GM13977 (cell line): Measurements from ENCODE around the gene SPTAN1.

Experiments
- DNase-seq: peaks from one replicate; pipeline ENCODE4 v3.0.0; 2012; ENCODE audit warnings: low spot score
- in situ Hi-C: fragments of 300-500 bp; cut with MboI; formaldehyde crosslinking; loops from one replicate; pipeline ENCODE4 v1.12.0; 2022; ENCODE audit warnings: low sequenced_read_pairs, low pct_unique_long_range_greater_than_20kb, mixed read lengths, inconsistent platforms; ENCODE audit not compliant: unreplicated experiment
- TF ChIP-seq, protein P1 (sequence below): IDR thresholded peaks from 2 replicates; pipeline ENCODE4 v1.5.1; 2012; ENCODE audit warnings: mild to moderate bottlenecking, control low read depth; ENCODE audit not compliant: insufficient read depth; ENCODE audit errors: extremely low read depth, missing control alignments

Gene SPTAN1

GRCh38 chr9:128552744-128553440, 505 bp downstream of the SPTAN1 start:
- in situ Hi-C loops = no loop called here
- TF ChIP-seq, protein P1, sequence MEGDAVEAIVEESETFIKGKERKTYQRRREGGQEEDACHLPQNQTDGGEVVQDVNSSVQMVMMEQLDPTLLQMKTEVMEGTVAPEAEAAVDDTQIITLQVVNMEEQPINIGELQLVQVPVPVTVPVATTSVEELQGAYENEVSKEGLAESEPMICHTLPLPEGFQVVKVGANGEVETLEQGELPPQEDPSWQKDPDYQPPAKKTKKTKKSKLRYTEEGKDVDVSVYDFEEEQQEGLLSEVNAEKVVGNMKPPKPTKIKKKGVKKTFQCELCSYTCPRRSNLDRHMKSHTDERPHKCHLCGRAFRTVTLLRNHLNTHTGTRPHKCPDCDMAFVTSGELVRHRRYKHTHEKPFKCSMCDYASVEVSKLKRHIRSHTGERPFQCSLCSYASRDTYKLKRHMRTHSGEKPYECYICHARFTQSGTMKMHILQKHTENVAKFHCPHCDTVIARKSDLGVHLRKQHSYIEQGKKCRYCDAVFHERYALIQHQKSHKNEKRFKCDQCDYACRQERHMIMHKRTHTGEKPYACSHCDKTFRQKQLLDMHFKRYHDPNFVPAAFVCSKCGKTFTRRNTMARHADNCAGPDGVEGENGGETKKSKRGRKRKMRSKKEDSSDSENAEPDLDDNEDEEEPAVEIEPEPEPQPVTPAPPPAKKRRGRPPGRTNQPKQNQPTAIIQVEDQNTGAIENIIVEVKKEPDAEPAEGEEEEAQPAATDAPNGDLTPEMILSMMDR = no peak
- DNase-seq = no peak

GRCh38 chr9:128553728-128554127, 1.3 kb downstream of the SPTAN1 start:
- in situ Hi-C loops = no loop called here

GRCh38 chr9:128554155-128554862, 1.9 kb downstream of the SPTAN1 start:
- no peak for DNase-seq
- in situ Hi-C loops = no loop called here
- TF ChIP-seq, protein P1 = no peak

More at GRCh38 chr9:128553728-128554127, 1.3 kb downstream of the SPTAN1 start:
- TF ChIP-seq, protein P1 = no peak
- no peak for DNase-seq

DNA sequence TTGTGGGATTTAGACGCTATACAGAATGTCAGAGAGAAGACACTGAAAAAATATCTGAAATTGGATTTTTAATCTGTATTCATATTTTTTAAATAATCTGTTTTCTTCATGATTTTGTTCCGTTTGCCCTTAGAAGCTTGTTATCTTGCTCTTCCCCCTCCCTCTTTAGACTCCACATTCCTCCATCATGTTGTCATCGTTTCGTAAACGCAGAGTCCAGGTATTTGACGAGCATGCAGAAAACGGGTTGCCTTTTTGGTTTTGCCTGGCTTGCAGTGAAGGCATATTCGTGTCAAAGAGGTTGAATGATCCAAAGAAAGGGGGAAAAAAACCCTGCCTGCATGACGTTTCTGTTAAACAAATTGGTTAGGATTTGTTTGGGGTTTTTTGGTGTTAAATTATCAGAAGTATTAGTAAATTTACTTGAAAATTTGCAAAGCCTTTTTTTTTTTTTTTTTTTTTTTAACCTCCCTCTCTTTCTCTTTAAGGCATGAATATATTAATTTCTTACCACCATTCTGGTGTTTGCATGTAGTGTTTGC, 2.9 kb downstream of the SPTAN1 start:
- DNase-seq = no peak
- TF ChIP-seq, protein P1 = no peak
- in situ Hi-C loops = no loop called here

GRCh38 chr9:128556276-128556675, 3.9 kb downstream of the SPTAN1 start:
- TF ChIP-seq, protein P1 = no peak
- no peak for DNase-seq
- in situ Hi-C loops = no loop called here

DNA sequence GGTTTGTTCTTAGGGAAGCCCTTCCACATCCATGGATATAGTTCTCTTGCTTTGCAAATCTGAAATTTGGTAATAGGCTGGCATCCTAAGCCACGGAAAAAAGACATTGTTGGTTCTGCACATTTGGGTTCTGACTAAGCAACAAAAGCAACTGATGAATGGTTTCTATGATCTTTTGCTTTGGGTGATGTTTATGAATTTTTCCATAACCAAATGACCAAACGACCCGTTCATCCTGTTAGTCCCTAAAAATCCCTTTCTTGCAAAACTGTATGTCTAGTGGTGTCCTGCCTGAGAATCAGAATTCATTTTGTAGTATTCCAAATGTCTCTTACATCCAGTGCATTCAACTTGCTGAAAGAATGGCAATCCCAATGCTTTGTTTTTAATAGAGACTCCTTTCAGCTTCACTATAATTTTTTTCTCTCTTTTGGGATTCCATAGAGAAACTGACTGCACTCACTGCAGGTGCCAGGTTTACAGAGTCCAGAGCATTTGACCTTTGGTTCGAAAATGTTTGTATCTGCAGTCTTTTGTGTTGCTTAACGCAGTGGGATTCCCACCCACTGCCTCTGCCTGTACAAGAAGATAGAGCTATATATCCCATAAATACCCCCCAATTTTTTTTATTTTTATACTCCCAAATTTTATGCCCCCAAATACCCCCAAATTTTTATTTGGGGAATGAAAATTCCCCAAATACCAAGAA, 4.7 kb downstream of the SPTAN1 start:
- DNase-seq = no peak
- in situ Hi-C loops = no loop called here
- TF ChIP-seq, protein P1 = no peak
